B cell (primary cell): ENCODE data around the gene THBS3. TPM values are rescaled to one million over a fixed set of nuclear protein-coding genes. Genes with fewer than 3 reads are reported as not detected.
A peak's percentile ranks its signal among the peaks of the same experiment; 100 is the strongest.

ENCODE experiments used
- ATAC-seq: fragments of 200-7000 bp; cut with Tn5 transposase; one replicate; pipeline ENCODE4 v1.10.0; 2021; ENCODE audit warnings: low read depth, mild to moderate bottlenecking, moderate number of reproducible peaks, moderate library complexity
- CTCF ChIA-PET: fragments of 350-600 bp; sonication (Branson Sonifier 250); formaldehyde crosslinking; loops from one replicate; lab custom pipeline; 2021; ENCODE audit warnings: antibody characterized with exemption, inconsistent platforms; lab: Charles Lee
- POLR2A ChIA-PET: fragments of 350-600 bp; sonication (Branson Sonifier 250); formaldehyde crosslinking; loops from one replicate; lab custom pipeline; 2021; ENCODE audit warnings: antibody characterized with exemption; lab: Charles Lee
- DNase-seq: peaks from one replicate; pipeline ENCODE4 v3.0.0; 2013
- H2AFZ ChIP-seq: 2 replicates; pipeline ENCODE4 v1.6.1; 2012; ENCODE audit warnings: mild to moderate bottlenecking, low read depth, low read length; ENCODE audit not compliant: insufficient read depth, poor library complexity, severe bottlenecking
- H3K27ac ChIP-seq, 2 donors: 1 replicate in 1 of 2; 2 replicates in 1 of 2; pipeline ENCODE4 v1.5.1; 2012 to 2013; ENCODE audit warnings: low read length in 2 of 2, mild to moderate bottlenecking in 2 of 2, moderate library complexity in 1 of 2
- H3K27me3 ChIP-seq, 4 experiments: fragments of 200-600 bp in 1 of 4; sonication (generic) in 1 of 4; replicated peaks in 1 of 4; 1 replicate in 2 of 4; 2 replicates in 2 of 4; pipeline versions ENCODE4 v1.6.1 to v1.7.0; 2013 to 2016; ENCODE audit warnings: low read length in 3 of 4, mild to moderate bottlenecking in 2 of 4, mixed read lengths in 1 of 4, moderate library complexity in 1 of 4; ENCODE audit not compliant: insufficient read depth in 4 of 4, control insufficient read depth in 3 of 4; ENCODE audit errors: control extremely low read depth in 1 of 4
- H3K36me3 ChIP-seq, 2 experiments: replicated peaks in 1 of 2; 1 replicate in 1 of 2; 2 replicates in 1 of 2; pipeline versions ENCODE4 v1.6.1 to v1.7.1; 2013; ENCODE audit warnings: low read length in 1 of 2; ENCODE audit not compliant: insufficient read depth in 2 of 2, control insufficient read depth in 1 of 2; ENCODE audit errors: control extremely low read depth in 1 of 2, extremely low read depth in 1 of 2
- H3K4me1 ChIP-seq, 2 donors: fragments of 200-600 bp in 1 of 2; sonication (generic) in 1 of 2; 1 replicate in 1 of 2; 2 replicates in 1 of 2; pipeline versions ENCODE4 v1.5.1 to v1.6.1; 2013 to 2017; ENCODE audit warnings: low read length in 2 of 2; ENCODE audit not compliant: control insufficient read depth in 2 of 2, insufficient read depth in 2 of 2
- H3K4me2 ChIP-seq: replicated peaks from 2 replicates; pipeline ENCODE3; 2012; ENCODE audit warnings: mild to moderate bottlenecking, low read depth, low read length; ENCODE audit not compliant: poor library complexity, severe bottlenecking
- H3K4me3 ChIP-seq, 5 experiments: fragments of 200-600 bp in 1 of 5; sonication (generic) in 1 of 5; 1 replicate in 3 of 5; 2 replicates in 2 of 5; pipeline versions ENCODE4 v1.5.1 to v1.7.0; 2011 to 2016; ENCODE audit warnings: low read length in 4 of 5, mild to moderate bottlenecking in 4 of 5, low read depth in 2 of 5, control low read depth in 1 of 5, moderate library complexity in 1 of 5; ENCODE audit not compliant: insufficient read depth in 1 of 5; ENCODE audit errors: control extremely low read depth in 1 of 5, extremely low read depth in 1 of 5
- H3K79me2 ChIP-seq: fragments of 200-600 bp; sonication (generic); one replicate; pipeline ENCODE4 v1.6.0; 2016; ENCODE audit warnings: low read length; ENCODE audit not compliant: control insufficient read depth, insufficient read depth
- H3K9ac ChIP-seq: fragments of 200-600 bp; sonication (generic); 2 replicates; pipeline ENCODE4 v1.6.1; 2017; ENCODE audit warnings: mild to moderate bottlenecking, low read length, moderate library complexity
- H3K9me3 ChIP-seq, 3 donors: one replicate each; pipeline versions ENCODE4 v1.6.1 to v1.7.1; 2013; ENCODE audit warnings: low read length in 2 of 3; ENCODE audit not compliant: control insufficient read depth in 2 of 3, insufficient read depth in 1 of 3; ENCODE audit errors: control extremely low read depth in 1 of 3
- H4K20me1 ChIP-seq: 2 replicates; pipeline ENCODE4 v1.6.0; 2012; ENCODE audit warnings: mild to moderate bottlenecking, low read length; ENCODE audit not compliant: insufficient read depth, control insufficient read depth, poor library complexity, severe bottlenecking
- H3K27ac Mint-ChIP-seq: one replicate; pipeline ENCODE4 v1.8.0; 2021; ENCODE audit warnings: mixed read lengths
- H3K27me3 Mint-ChIP-seq: one replicate; pipeline ENCODE4 v1.8.0; 2021; ENCODE audit warnings: mixed read lengths
- H3K4me1 Mint-ChIP-seq: one replicate; pipeline ENCODE4 v1.8.0; 2021; ENCODE audit warnings: mixed read lengths
- H3K4me3 Mint-ChIP-seq: one replicate; pipeline ENCODE4 v1.8.0; 2021; ENCODE audit warnings: mixed read lengths
- H3K9me3 Mint-ChIP-seq: one replicate; pipeline ENCODE4 v1.8.0; 2022; ENCODE audit warnings: mixed read lengths; ENCODE audit not compliant: insufficient read depth
- CTCF ChIP-seq: fragments of 200-600 bp; IDR thresholded peaks from one replicate; pipeline ENCODE4 v1.8.0; 2022; ENCODE audit warnings: antibody characterized with exemption, mild to moderate bottlenecking
- EZH2 ChIP-seq: IDR thresholded peaks from 2 replicates; pipeline ENCODE4 v1.6.1; 2012; ENCODE audit warnings: borderline replicate concordance, low read depth, mild to moderate bottlenecking, moderate library complexity, low read length; ENCODE audit not compliant: insufficient read depth, poor library complexity, severe bottlenecking
- WGBS: methylation state at CpG from one replicate; pipeline ENCODE4 v1.1.5; 2013; ENCODE audit warnings: missing lambda C conversion rate; ENCODE audit not compliant: insufficient coverage; 5-methylcytosine and 5-hydroxymethylcytosine counted together
- intact Hi-C: fragments of 100-400 bp; cut with micrococcal nuclease; formaldehyde crosslinking; loops from one replicate; pipeline ENCODE4 v1.10.0; 2022
- polyA plus RNA-seq: library from polyadenylated mRNA; depleted of rRNA; stranded (reverse); fragments of >200 nt; gene quantifications from 2 replicates; pipeline ENCODE4 v1.2.3, GENCODE V29; 2012
- total RNA-seq, 2 donors: library from RNA; stranded (reverse); fragments of 120-200 nt in 1 of 2; gene quantifications; 1 replicate in 1 of 2; 2 replicates in 1 of 2; pipeline versions ENCODE4 v1.2.3 to v1.2.4, GENCODE V29; 2013 to 2022

Gene THBS3
- total and polyA plus RNA-seq, 2 donors (not counting 1 experiment from before 2014, with no cell fraction given) = 28.0 to 28.6 TPM

- DNase-seq (peak; percentile 95), ATAC-seq (peak; percentile 85)
- peaks cover 42% of the 10 kb centered on the region for H3K79me2 ChIP-seq
- Mint-ChIP-seq H3K27ac (peak within 1 kb of the TSS; percentile 98), H3K27me3 (no peaks in the 10 kb centered on the region), H3K4me3 (peak within 1 kb of the TSS; percentile 97), H3K9me3 (no peaks in the 10 kb centered on the region), H3K4me1 (peaks cover 40% of the 10 kb centered on the region)
- H3K4me2 ChIP-seq = peak within 1 kb of the TSS; percentile 78
- peak within 1 kb of the TSS; percentile 97 for H2AFZ ChIP-seq
- peaks cover 24 to 35% of the 10 kb centered on the region in 2 donors for H3K4me1 ChIP-seq
- peak within 1 kb of the TSS; percentile 91 for H3K9ac ChIP-seq
- H3K27ac ChIP-seq = peak within 1 kb of the TSS; percentile 89 to 92
- POLR2A ChIA-PET = interaction anchor here (0.6 to 2.1 kb wide), 15 partner anchors 12 to 900 kb away, joined by 3 to 10 read pairs (median 4); partner anchors contain the start of genes DPM3, EFNA1, HAX1 and SLC50A1
- WGBS = under 1% methylated on average over 56 of the region's 57 CpGs
- H4K20me1 ChIP-seq = no peaks in the 10 kb centered on the region
- peaks cover 0 to 21% of the 10 kb centered on the region in 2 experiments for H3K36me3 ChIP-seq
- CTCF ChIA-PET = interaction anchor here (0.6 to 12.7 kb wide), 42 partner anchors 9 to 420 kb away, joined by 3 to 307 read pairs (median 4); partner anchors contain the start of genes ADAM15, EFNA3, EFNA4 and FLAD1
- TF ChIP-seq EZH2 (no peak), CTCF (peak; percentile 89)
- peak within 1 kb of the TSS; percentile 27 to 95 (median 73) for H3K4me3 ChIP-seq
- H3K27me3 ChIP-seq = no peaks in the 10 kb centered on the region
- intact Hi-C loops = loop anchor here (1.0 to 5.0 kb wide), 5 partner anchors 33 to 614 kb away; partner anchors contain the start of genes CKS1B, DPM3, SHC1 and UBE2Q1
- H3K9me3 ChIP-seq = no peaks in the 10 kb centered on the region
Measured at GRCh38 chr1:155172732-155173477, 34.8 kb downstream of the THBS3 start, which contains the start of gene KRTCAP2. Gene KRTCAP2, minus strand, starts transcription at chr1:155173304. Its CDS starts 80 bp downstream, at chr1:155173224.
